ENCODE data around the gene FURIN. TPM values are rescaled to one million over a fixed set of nuclear protein-coding genes. Genes with fewer than 3 reads are reported as not detected.
"Not testable (repeated sequence)": the region's sequence is repeated elsewhere in the genome, so short reads cannot be mapped to it uniquely, and the experiment has no call there.

Gene FURIN
- total RNA-seq, 2 experiments from 2014 or later: 576 to 590 TPM

DNA sequence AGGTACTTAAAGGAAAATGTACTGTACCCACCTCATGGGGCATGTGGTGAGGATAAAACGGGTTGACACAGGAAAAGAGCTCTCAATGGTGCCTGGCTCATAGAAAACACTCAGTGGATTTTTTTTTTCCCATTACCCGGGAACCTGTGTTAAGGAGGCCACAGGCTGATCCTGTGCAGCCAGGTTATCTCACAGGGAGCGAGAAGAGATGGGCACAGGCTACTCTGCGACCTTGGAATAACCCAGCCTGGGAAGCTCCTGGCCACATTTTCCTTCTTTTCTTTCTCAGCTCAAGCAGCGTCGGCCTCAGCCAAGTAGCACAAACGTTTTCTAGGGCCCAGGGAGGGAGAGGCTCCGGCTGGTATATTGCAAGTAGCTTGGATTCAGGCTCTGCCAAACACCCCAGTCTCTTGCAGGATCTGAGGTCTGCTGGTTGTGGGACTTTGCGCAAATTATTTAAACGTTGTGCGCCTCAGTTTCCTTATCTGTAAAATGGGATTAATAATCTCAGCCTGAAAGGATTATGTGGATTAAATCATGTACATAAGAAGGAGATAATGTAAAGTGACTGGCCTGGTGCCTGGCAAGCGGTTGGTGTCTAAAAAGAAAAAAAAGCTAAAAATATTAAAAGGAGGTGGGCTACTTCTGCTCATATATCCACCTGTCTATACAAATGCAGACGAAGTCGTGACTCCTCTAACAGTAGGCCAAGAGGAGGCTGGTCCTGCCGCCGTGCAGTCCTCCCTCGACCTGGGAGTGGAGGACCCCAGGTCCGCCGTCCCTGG is 2.2 kb downstream of the FURIN start:
- DNase-seq: no peak
- Mint-ChIP-seq H3K9me3 (no peaks in the 10 kb centered on the region), H3K4me3 (peak overlapping the region; percentile 91), H3K36me3 (peaks cover 53% of the 10 kb centered on the region), H3K27me3 (no peaks in the 10 kb centered on the region), H3K4me1 (ENCODE audit: low read depth) (peaks cover 61% of the 10 kb centered on the region), H3K27ac (peak overlapping the region; percentile 97)
- CTCF ChIA-PET: interaction anchor here (1.1 to 1.8 kb wide), 6 partner anchors 9 to 223 kb away, joined by 3 to 7 read pairs (median 3); no protein-coding TSS in a partner anchor
- intact Hi-C loops (cut with micrococcal nuclease): no loop called here
- POLR2A ChIA-PET: interaction anchor here (0.6 to 4.7 kb wide), 13 partner anchors 12 to 1136 kb away, joined by 3 to 63 read pairs (median 5); partner anchors contain the start of genes MAN2A2 and UNC45A

DNA sequence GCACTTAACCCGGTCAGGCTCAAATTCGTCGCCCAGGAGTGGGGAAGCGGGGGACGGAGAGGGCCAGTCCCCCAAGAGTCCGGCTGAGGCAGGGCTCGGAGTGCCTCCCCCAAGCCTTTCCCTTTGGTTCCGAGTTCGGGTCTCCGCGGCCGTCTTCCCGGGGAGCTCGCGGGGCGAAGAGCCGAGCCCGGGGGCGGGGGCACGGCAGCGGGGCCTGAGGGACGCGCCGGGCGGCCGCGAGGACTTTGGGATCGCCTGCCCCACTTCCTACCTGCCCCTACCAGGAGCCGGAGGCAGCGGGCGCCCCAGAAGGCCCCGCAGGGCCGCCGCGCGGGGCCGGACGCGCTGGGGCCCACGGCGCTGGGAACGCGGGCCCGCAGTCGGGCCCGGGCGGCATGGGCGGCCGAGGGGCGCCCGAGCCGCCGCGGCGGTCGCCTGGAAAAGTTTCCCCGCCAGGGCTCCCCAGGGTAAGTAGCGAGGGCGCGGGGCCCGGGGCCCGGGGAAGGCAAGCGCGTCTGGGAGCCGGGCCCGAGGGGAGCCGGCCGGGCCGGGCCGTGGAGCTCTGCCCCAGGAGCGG is 2.8 kb downstream of the FURIN start:
- H3K4me3 Mint-ChIP-seq: peak overlapping the region; percentile 91
- CTCF ChIA-PET: interaction anchor here (1.1 to 1.8 kb wide), 5 partner anchors 15 to 223 kb away, joined by 3 to 7 read pairs (median 3); no protein-coding TSS in a partner anchor
- peaks cover 59% of the 10 kb centered on the region for H3K36me3 Mint-ChIP-seq
- intact Hi-C loops (cut with micrococcal nuclease): no loop called here
- H3K27ac Mint-ChIP-seq: peak overlapping the region; percentile 97
- H3K27me3 Mint-ChIP-seq: no peaks in the 10 kb centered on the region
- POLR2A ChIA-PET: interaction anchor here (0.6 to 4.7 kb wide), 11 partner anchors 11 to 57 kb away, joined by 3 to 63 read pairs (median 6); partner anchors contain the start of gene MAN2A2
- H3K4me1 Mint-ChIP-seq (ENCODE audit: low read depth): peaks cover 58% of the 10 kb centered on the region
- DNase-seq: peak; percentile 38
- H3K9me3 Mint-ChIP-seq: no peaks in the 10 kb centered on the region

- peaks cover 66% of the 10 kb centered on the region for H3K36me3 Mint-ChIP-seq
- POLR2A ChIA-PET: interaction anchor here (0.6 to 4.7 kb wide), 8 partner anchors 10 to 57 kb away, joined by 3 to 63 read pairs (median 10); partner anchors contain the start of gene MAN2A2
- no peaks in the 10 kb centered on the region for H3K27me3 Mint-ChIP-seq
- peak overlapping the region; percentile 99 for H3K27ac Mint-ChIP-seq
- CTCF ChIA-PET: interaction anchor here (1.1 to 1.8 kb wide), 3 partner anchors 34 to 224 kb away, joined by 3 to 7 read pairs (median 3); no protein-coding TSS in a partner anchor
- no peaks in the 10 kb centered on the region for H3K9me3 Mint-ChIP-seq
- peaks cover 60% of the 10 kb centered on the region for H3K4me1 Mint-ChIP-seq (ENCODE audit: low read depth)
- intact Hi-C loops (cut with micrococcal nuclease): loop anchor here (2.0 kb wide), 1 partner anchor 59 kb away; no protein-coding TSS in a partner anchor
- peak overlapping the region; percentile 93 for H3K4me3 Mint-ChIP-seq
- DNase-seq: peak; percentile 36
These were observed 3.5 kb downstream of the FURIN start for GRCh38 chr15:90871716-90872485.

DNA sequence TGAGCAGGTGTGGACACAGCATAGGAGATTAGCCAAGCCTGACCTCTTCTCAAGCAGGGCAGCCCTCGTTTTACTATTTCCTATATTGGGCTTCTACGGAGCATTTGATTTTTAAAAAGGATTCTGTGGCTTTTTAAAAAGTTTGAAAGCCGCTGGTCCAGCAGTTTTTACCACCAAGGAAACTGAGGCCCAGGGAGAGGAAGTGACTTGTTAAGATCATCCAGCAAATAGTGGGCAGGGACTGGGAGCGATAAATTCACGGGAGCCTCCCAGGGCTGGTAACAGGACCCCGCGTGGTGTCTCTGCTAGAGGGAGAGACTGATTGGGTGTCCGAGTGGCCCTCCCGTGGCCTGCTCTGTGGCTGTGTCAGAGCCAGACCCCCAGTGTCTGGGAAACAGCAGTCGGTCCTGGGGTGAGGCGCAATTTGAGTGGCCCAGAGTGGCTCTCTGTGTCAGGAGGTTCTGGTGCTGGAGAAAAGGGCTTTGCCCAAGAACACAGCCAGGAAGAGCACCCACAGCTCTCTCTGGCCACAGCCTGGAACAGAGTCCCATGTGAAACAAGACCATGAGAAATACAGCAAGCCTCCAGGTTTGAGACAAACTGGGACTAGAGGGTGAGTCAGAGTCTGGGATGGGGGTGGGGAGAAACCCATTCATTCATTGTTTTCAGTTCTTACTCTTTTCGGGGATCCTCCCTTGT is 4.2 kb downstream of the FURIN start:
- Mint-ChIP-seq H3K27me3 (no peaks in the 10 kb centered on the region), H3K4me3 (peak overlapping the region; percentile 93), H3K27ac (peak overlapping the region; percentile 99), H3K4me1 (ENCODE audit: low read depth) (peaks cover 59% of the 10 kb centered on the region), H3K9me3 (no peaks in the 10 kb centered on the region), H3K36me3 (peaks cover 73% of the 10 kb centered on the region)
- DNase-seq: peak; percentile 87
- ChIA-PET POLR2A (interaction anchor here (1.0 to 4.7 kb wide), 9 partner anchors 12 to 156 kb away, joined by 3 to 63 read pairs (median 9); partner anchors contain the start of genes BLM, FES and HDDC3), CTCF (interaction anchor here (1.4 to 2.6 kb wide), 3 partner anchors 13 to 225 kb away, joined by 3 to 22 read pairs (median 6); no protein-coding TSS in a partner anchor)
- intact Hi-C loops (cut with micrococcal nuclease): loop anchor here (1.0 to 2.0 kb wide), 4 partner anchors 34 to 155 kb away; partner anchors contain the start of gene BLM

- POLR2A ChIA-PET: interaction anchor here (0.8 to 4.7 kb wide), 12 partner anchors 12 to 156 kb away, joined by 3 to 63 read pairs (median 9); partner anchors contain the start of genes BLM, FES and HDDC3
- CTCF ChIA-PET: interaction anchor here (1.4 to 2.6 kb wide), 3 partner anchors 12 to 226 kb away, joined by 3 to 22 read pairs (median 6); no protein-coding TSS in a partner anchor
- Mint-ChIP-seq H3K36me3 (peaks cover 79% of the 10 kb centered on the region), H3K27ac (peak overlapping the region; percentile 99), H3K4me3 (peak overlapping the region; percentile 93), H3K4me1 (ENCODE audit: low read depth) (peaks cover 51% of the 10 kb centered on the region), H3K9me3 (no peaks in the 10 kb centered on the region), H3K27me3 (no peaks in the 10 kb centered on the region)
- DNase-seq: no peak
- intact Hi-C loops (cut with micrococcal nuclease): loop anchor here (1.0 to 2.0 kb wide), 4 partner anchors 35 to 156 kb away; partner anchors contain the start of gene BLM
These were observed 5.2 kb downstream of the FURIN start for GRCh38 chr15:90873488-90873997.

DNA sequence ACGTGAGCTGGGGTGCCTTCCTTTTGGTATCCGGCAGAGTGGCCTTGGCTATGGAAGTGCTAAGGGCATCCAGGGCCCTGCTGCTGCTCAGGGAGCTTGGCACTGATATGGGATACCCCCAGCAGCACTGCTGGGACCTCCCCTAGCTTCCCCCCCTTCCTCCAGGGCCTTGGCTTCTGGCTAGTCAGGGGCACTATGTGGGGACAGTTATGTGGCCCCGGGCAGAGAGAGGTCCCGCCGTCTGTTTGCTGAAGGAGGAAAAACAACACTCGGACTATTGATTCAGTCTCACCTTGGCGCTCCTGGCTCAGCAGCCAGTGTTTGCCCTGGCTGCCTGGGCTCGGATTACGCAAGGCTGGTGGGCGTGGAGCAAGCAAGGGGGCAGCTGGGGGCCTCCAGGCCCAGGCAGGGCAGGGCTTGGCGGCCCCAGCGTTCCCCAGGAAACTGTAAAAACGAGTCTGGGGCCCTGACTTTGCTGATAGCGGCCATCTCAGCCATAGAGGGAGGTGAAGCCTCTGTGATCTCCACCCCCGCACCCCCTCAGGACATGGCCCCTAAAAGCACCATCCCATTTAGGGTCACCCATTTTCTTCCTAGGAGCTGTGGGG is 5.7 kb downstream of the FURIN start:
- ChIA-PET POLR2A (interaction anchor here (0.6 to 4.7 kb wide), 12 partner anchors 11 to 157 kb away, joined by 3 to 63 read pairs (median 9); partner anchors contain the start of genes BLM, FES and HDDC3), CTCF (interaction anchor here (1.4 to 2.6 kb wide), 3 partner anchors 12 to 226 kb away, joined by 3 to 22 read pairs (median 6); no protein-coding TSS in a partner anchor)
- no peak for DNase-seq
- Mint-ChIP-seq H3K4me1 (ENCODE audit: low read depth) (peaks cover 45% of the 10 kb centered on the region), H3K27ac (peak overlapping the region; percentile 99), H3K4me3 (peak overlapping the region; percentile 93), H3K27me3 (no peaks in the 10 kb centered on the region), H3K36me3 (peaks cover 82% of the 10 kb centered on the region), H3K9me3 (no peaks in the 10 kb centered on the region)
- intact Hi-C loops (cut with micrococcal nuclease): loop anchor here (1.0 to 2.0 kb wide), 4 partner anchors 36 to 157 kb away; partner anchors contain the start of gene BLM

DNA sequence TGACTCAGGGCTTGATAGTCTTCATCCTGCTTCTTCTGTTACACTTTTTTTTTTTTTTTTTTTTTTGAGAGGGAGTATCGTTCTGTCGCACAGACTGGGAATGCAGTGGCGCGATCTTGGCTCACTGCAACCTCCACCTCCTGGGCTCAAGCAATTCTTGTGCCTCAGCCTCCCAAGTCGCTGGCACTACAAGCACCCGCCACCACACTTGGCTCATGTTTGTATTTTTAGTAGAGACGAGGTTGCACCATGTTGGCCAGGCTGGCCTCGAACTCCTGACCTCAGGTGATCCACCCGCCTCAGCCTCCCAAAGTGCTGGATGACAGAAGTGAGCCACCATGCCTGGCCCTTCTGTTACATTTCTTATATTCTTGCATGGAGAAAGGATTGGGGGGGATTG is 6.6 kb downstream of the FURIN start:
- Mint-ChIP-seq H3K27ac (peak overlapping the region; percentile 99), H3K36me3 (peaks cover 84% of the 10 kb centered on the region), H3K4me1 (ENCODE audit: low read depth) (peaks cover 38% of the 10 kb centered on the region), H3K4me3 (peak overlapping the region; percentile 52)
- ChIA-PET POLR2A (interaction anchor here (0.6 to 2.6 kb wide), 5 partner anchors 10 to 158 kb away, joined by 3 to 14 read pairs (median 9); partner anchors contain the start of genes BLM and FES), CTCF (interaction anchor here (1.8 to 2.6 kb wide), 2 partner anchors 11 kb away, joined by 9 to 22 read pairs; no protein-coding TSS in a partner anchor)
- H3K9me3 Mint-ChIP-seq; DNase-seq; intact Hi-C loops (cut with micrococcal nuclease); H3K27me3 Mint-ChIP-seq: not testable (repeated sequence)

DNA sequence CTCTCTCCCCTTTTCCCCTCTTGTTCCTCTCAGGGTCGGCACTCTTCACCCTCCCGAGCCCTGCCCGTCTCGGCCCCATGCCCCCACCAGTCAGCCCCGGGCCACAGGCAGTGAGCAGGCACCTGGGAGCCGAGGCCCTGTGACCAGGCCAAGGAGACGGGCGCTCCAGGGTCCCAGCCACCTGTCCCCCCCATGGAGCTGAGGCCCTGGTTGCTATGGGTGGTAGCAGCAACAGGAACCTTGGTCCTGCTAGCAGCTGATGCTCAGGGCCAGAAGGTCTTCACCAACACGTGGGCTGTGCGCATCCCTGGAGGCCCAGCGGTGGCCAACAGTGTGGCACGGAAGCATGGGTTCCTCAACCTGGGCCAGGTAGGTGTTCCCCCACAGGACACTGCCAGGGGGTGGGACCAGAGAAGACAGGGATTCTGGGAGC is 7.2 kb downstream of the FURIN start:
- DNase-seq: no peak
- Mint-ChIP-seq H3K27ac (peak overlapping the region; percentile 99), H3K4me1 (ENCODE audit: low read depth) (peaks cover 33% of the 10 kb centered on the region), H3K4me3 (peak overlapping the region; percentile 52), H3K27me3 (no peaks in the 10 kb centered on the region), H3K9me3 (no peaks in the 10 kb centered on the region), H3K36me3 (peaks cover 82% of the 10 kb centered on the region)
- ChIA-PET CTCF (interaction anchor here (1.8 kb wide), 1 partner anchor 10 kb away, joined by 9 read pairs; no protein-coding TSS in a partner anchor), POLR2A (interaction anchor here (0.6 kb wide), 1 partner anchor 21 kb away, joined by 3 read pairs; no protein-coding TSS in a partner anchor)
- intact Hi-C loops (cut with micrococcal nuclease): no loop called here

- H3K36me3 Mint-ChIP-seq: peaks cover 78% of the 10 kb centered on the region
- ChIA-PET CTCF (interaction anchor here (1.8 kb wide), 1 partner anchor 10 kb away, joined by 9 read pairs; no protein-coding TSS in a partner anchor), POLR2A (no interaction called here)
- H3K4me1 Mint-ChIP-seq (ENCODE audit: low read depth): peaks cover 29% of the 10 kb centered on the region
- peak overlapping the region; percentile 99 for H3K27ac Mint-ChIP-seq
- H3K9me3 Mint-ChIP-seq: no peaks in the 10 kb centered on the region
- intact Hi-C loops (cut with micrococcal nuclease): no loop called here
- no peak for DNase-seq
- no peaks in the 10 kb centered on the region for H3K27me3 Mint-ChIP-seq
- peak overlapping the region; percentile 37 for H3K4me3 Mint-ChIP-seq
These were observed 7.7 kb downstream of the FURIN start for GRCh38 chr15:90876046-90876445.
